CD14-positive monocyte (primary cell): ENCODE results near the gene RFLNA. TPM values are rescaled to one million over a fixed set of nuclear protein-coding genes. Genes with fewer than 3 reads are reported as not detected.

Experiments used
- DNase-seq, 3 donors: peaks; one replicate each; pipeline ENCODE4 v3.0.0-alpha.2; 2011 to 2022
- H2AFZ ChIP-seq: 2 replicates; pipeline ENCODE4 v1.6.0; 2012; ENCODE audit warnings: mild to moderate bottlenecking, low read depth, low read length, inconsistent platforms; ENCODE audit not compliant: insufficient read depth, poor library complexity, severe bottlenecking
- H3K27ac ChIP-seq, 2 donors: 1 replicate in 1 of 2; 2 replicates in 1 of 2; pipeline ENCODE4 v1.5.1; 2012 to 2013; ENCODE audit warnings: low read length in 2 of 2, control low read depth in 1 of 2, inconsistent platforms in 1 of 2, low read depth in 1 of 2, mild to moderate bottlenecking in 1 of 2
- H3K27me3 ChIP-seq, 2 donors: one replicate each; pipeline versions ENCODE4 v1.6.0 to v1.6.1; 2011 to 2013; ENCODE audit warnings: low read length in 2 of 2; ENCODE audit not compliant: control insufficient read depth in 2 of 2, insufficient read depth in 2 of 2
- H3K36me3 ChIP-seq, 2 donors: replicated peaks in 1 of 2; 1 replicate in 1 of 2; 2 replicates in 1 of 2; pipeline versions ENCODE4 v1.5.1 to v1.6.1; 2012 to 2013; ENCODE audit warnings: low read length in 2 of 2, control low read depth in 1 of 2, inconsistent platforms in 1 of 2, mild to moderate bottlenecking in 1 of 2; ENCODE audit not compliant: insufficient read depth in 2 of 2, control insufficient read depth in 1 of 2
- H3K4me1 ChIP-seq, 2 donors: 1 replicate in 1 of 2; 2 replicates in 1 of 2; pipeline versions ENCODE4 v1.5.1 to v1.6.1; 2012 to 2013; ENCODE audit warnings: low read length in 2 of 2, control low read depth in 1 of 2, inconsistent platforms in 1 of 2, mild to moderate bottlenecking in 1 of 2, moderate library complexity in 1 of 2; ENCODE audit not compliant: insufficient read depth in 2 of 2, control insufficient read depth in 1 of 2
- H3K4me2 ChIP-seq: replicated peaks from 2 replicates; pipeline ENCODE3; 2012; ENCODE audit warnings: low read length, moderate library complexity, mild to moderate bottlenecking; ENCODE audit not compliant: poor library complexity, severe bottlenecking; ENCODE audit errors: extremely low read depth
- H3K4me3 ChIP-seq, 3 experiments: fragments of 200-600 bp in 1 of 3; sonication (generic) in 1 of 3; replicated peaks in 1 of 3; 1 replicate in 2 of 3; 2 replicates in 1 of 3; pipeline ENCODE4 v1.5.1; 2011 to 2013; ENCODE audit warnings: low read length in 3 of 3, mild to moderate bottlenecking in 3 of 3, control low read depth in 2 of 3, low read depth in 2 of 3, inconsistent platforms in 1 of 3, moderate library complexity in 1 of 3
- H3K79me2 ChIP-seq: 2 replicates; pipeline ENCODE4 v1.6.0; 2012; ENCODE audit warnings: mild to moderate bottlenecking, control low read depth, inconsistent platforms, low read length, moderate library complexity; ENCODE audit not compliant: insufficient read depth
- H3K9ac ChIP-seq: 2 replicates; pipeline ENCODE4 v1.6.0; 2017; ENCODE audit warnings: low read length, mild to moderate bottlenecking; ENCODE audit not compliant: insufficient read depth, poor library complexity, severe bottlenecking
- H3K9me3 ChIP-seq, 2 donors: replicated peaks in 1 of 2; 1 replicate in 1 of 2; 2 replicates in 1 of 2; pipeline versions ENCODE4 v1.5.1 to v1.6.1; 2012 to 2013; ENCODE audit warnings: low read length in 2 of 2, control low read depth in 1 of 2; ENCODE audit not compliant: control insufficient read depth in 1 of 2, insufficient read depth in 1 of 2
- H4K20me1 ChIP-seq: 2 replicates; pipeline ENCODE4 v1.6.0; 2012; ENCODE audit warnings: mild to moderate bottlenecking, low read length, control low read depth, moderate library complexity; ENCODE audit not compliant: insufficient read depth
- H3K27ac Mint-ChIP-seq, 7 donors: one replicate each; pipeline ENCODE4 v1.8.0; 2020; ENCODE audit warnings: mild to moderate bottlenecking in 7 of 7, mixed read lengths in 7 of 7, moderate library complexity in 6 of 7, inconsistent platforms in 2 of 7
- H3K27me3 Mint-ChIP-seq, 3 donors: one replicate each; pipeline ENCODE4 v1.8.0; 2021 to 2022; ENCODE audit warnings: low read depth in 3 of 3, mild to moderate bottlenecking in 3 of 3, mixed read lengths in 3 of 3, moderate library complexity in 3 of 3, inconsistent platforms in 1 of 3
- H3K36me3 Mint-ChIP-seq, 2 donors: one replicate each; pipeline ENCODE4 v1.8.0; 2020; ENCODE audit warnings: mixed read lengths in 2 of 2, inconsistent platforms in 1 of 2, mild to moderate bottlenecking in 1 of 2
- H3K4me1 Mint-ChIP-seq: one replicate; pipeline ENCODE4 v1.8.0; 2020; ENCODE audit warnings: mild to moderate bottlenecking, mixed read lengths
- H3K4me3 Mint-ChIP-seq, 2 donors: one replicate each; pipeline ENCODE4 v1.8.0; 2020; ENCODE audit warnings: mild to moderate bottlenecking in 2 of 2, mixed read lengths in 2 of 2, moderate library complexity in 1 of 2
- H3K9me3 Mint-ChIP-seq, 7 donors: one replicate each; pipeline ENCODE4 v1.8.0; 2020 to 2022; ENCODE audit warnings: mixed read lengths in 7 of 7, mild to moderate bottlenecking in 6 of 7, moderate library complexity in 6 of 7, inconsistent platforms in 2 of 7
- WGBS: methylation state at CpG from one replicate; pipeline ENCODE4 v1.1.5; 2013; ENCODE audit warnings: missing lambda C conversion rate; ENCODE audit not compliant: insufficient coverage; 5-methylcytosine and 5-hydroxymethylcytosine counted together
- intact Hi-C, 2 donors: fragments of 100-400 bp; cut with micrococcal nuclease; formaldehyde crosslinking; loops; one replicate each; pipeline versions ENCODE4 v1.15.0 to v1.15.1; 2023
- polyA plus RNA-seq, 3 donors: library from polyadenylated mRNA; depleted of rRNA in 1 of 3; unstranded in 2 of 3; stranded (reverse) in 1 of 3; fragments of 300-500 nt in 2 of 3; fragments of >200 nt in 1 of 3; fragmentation: Illumina TruSeq in 2 of 3; gene quantifications; 1 replicate in 2 of 3; 2 replicates in 1 of 3; pipeline ENCODE4 v1.2.3, GENCODE V29; 2012 to 2021
- TF ChIP-seq, protein P1 (sequence below): fragments of 200-600 bp; IDR thresholded peaks from one replicate; pipeline ENCODE4 v1.8.0; 2022; ENCODE audit warnings: antibody characterized with exemption, mild to moderate bottlenecking

The RFLNA gene
- polyA plus RNA-seq, 3 donors, result not detected

DNA sequence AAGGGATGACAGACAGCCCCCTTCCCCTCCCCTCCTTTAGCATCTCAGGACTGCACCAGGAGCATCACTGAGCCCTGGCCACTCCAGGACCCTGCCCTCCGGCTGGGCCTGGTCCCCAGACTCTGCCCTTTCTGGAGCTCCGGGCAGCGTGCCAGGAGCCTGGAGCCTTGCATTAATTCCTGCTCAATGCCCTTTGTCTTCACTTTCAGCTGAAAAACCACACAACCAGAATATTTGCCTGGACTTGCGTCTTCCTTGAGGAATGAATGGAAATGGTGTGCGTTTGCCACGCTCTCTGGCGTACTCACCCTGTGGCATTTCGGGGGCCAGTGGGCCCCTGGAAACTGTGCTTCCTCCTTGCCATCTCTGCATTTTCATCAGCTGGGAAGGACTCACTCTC is 8.5 kb upstream of the RFLNA start:
- Mint-ChIP-seq H3K27me3 (peaks cover 0 to 25% (median 8%) of the 10 kb centered on the region in 3 donors), H3K4me1 (peaks cover 4% of the 10 kb centered on the region), H3K36me3 (no peaks in the 10 kb centered on the region), H3K4me3 (peak overlapping the region in 1 of 2 donors; percentile 47), H3K27ac (peak overlapping the region in 1 of 7 donors; percentile 36), H3K9me3 (peaks cover 13 to 26% (median 21%) of the 10 kb centered on the region in 7 donors)
- Histone ChIP-seq H3K9ac (no peak overlapping the region), H3K36me3 (no peaks in the 10 kb centered on the region), H2AFZ (no peak overlapping the region), H3K4me1 (peaks cover 0 to 4% of the 10 kb centered on the region in 2 donors), H3K4me2 (no peak overlapping the region), H4K20me1 (no peaks in the 10 kb centered on the region), H3K9me3 (peaks cover 9 to 17% of the 10 kb centered on the region in 2 donors), H3K79me2 (no peaks in the 10 kb centered on the region), H3K27ac (no peak overlapping the region), H3K27me3 (no peaks in the 10 kb centered on the region), H3K4me3 (no peak overlapping the region)
- intact Hi-C loops, result no loop called here
- DNase-seq, result no peak
- WGBS, result 70% methylated on average over 8 of the region's 8 CpGs
- TF ChIP-seq, protein P1, sequence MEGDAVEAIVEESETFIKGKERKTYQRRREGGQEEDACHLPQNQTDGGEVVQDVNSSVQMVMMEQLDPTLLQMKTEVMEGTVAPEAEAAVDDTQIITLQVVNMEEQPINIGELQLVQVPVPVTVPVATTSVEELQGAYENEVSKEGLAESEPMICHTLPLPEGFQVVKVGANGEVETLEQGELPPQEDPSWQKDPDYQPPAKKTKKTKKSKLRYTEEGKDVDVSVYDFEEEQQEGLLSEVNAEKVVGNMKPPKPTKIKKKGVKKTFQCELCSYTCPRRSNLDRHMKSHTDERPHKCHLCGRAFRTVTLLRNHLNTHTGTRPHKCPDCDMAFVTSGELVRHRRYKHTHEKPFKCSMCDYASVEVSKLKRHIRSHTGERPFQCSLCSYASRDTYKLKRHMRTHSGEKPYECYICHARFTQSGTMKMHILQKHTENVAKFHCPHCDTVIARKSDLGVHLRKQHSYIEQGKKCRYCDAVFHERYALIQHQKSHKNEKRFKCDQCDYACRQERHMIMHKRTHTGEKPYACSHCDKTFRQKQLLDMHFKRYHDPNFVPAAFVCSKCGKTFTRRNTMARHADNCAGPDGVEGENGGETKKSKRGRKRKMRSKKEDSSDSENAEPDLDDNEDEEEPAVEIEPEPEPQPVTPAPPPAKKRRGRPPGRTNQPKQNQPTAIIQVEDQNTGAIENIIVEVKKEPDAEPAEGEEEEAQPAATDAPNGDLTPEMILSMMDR, result no peak

DNA sequence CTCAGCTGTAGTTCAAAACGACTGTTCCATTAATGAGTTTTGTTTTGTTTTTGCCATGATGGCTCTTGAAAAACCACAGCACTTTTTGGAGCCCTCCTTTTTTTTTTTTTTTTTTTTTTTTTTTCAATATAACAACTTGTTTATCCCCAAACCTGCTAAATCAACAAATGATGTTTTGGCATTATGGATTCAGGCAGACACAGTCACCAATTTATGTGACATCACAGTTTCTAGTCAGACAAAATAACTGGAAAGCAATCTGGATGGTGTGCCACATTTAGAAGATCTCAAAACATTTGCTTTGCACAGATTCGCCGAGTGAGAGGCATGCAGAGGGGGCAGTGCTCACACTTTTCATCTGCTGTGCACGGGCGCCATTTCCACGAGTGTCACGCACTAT is 7.9 kb upstream of the RFLNA start:
- Histone ChIP-seq H3K79me2 (no peaks in the 10 kb centered on the region), H3K4me1 (peaks cover 0 to 4% of the 10 kb centered on the region in 2 donors), H2AFZ (no peak overlapping the region), H3K4me2 (no peak overlapping the region), H3K4me3 (no peak overlapping the region), H4K20me1 (no peaks in the 10 kb centered on the region), H3K36me3 (no peaks in the 10 kb centered on the region), H3K9ac (no peak overlapping the region), H3K27me3 (no peaks in the 10 kb centered on the region), H3K27ac (no peak overlapping the region), H3K9me3 (peaks cover 9 to 17% of the 10 kb centered on the region in 2 donors)
- intact Hi-C loops, result no loop called here
- H3K9me3 Mint-ChIP-seq, result peaks cover 13 to 26% (median 21%) of the 10 kb centered on the region in 7 donors
- DNase-seq, result no peak
- WGBS, result no CpG with 5 or more reads among the region's 7 CpGs
- no peak overlapping the region for H3K4me3 Mint-ChIP-seq
- H3K27me3 Mint-ChIP-seq, result peaks cover 0 to 28% (median 8%) of the 10 kb centered on the region in 3 donors
- TF ChIP-seq, protein P1, result no peak
- no peaks in the 10 kb centered on the region for H3K36me3 Mint-ChIP-seq
- no peak overlapping the region for H3K27ac Mint-ChIP-seq
- peaks cover 4% of the 10 kb centered on the region for H3K4me1 Mint-ChIP-seq
